ENCODE measurements around the gene DEGS2.
"Not testable (repeated sequence)": the region's sequence is repeated elsewhere in the genome, so short reads cannot be mapped to it uniquely, and the experiment has no call there.

The DEGS2 gene

DNA sequence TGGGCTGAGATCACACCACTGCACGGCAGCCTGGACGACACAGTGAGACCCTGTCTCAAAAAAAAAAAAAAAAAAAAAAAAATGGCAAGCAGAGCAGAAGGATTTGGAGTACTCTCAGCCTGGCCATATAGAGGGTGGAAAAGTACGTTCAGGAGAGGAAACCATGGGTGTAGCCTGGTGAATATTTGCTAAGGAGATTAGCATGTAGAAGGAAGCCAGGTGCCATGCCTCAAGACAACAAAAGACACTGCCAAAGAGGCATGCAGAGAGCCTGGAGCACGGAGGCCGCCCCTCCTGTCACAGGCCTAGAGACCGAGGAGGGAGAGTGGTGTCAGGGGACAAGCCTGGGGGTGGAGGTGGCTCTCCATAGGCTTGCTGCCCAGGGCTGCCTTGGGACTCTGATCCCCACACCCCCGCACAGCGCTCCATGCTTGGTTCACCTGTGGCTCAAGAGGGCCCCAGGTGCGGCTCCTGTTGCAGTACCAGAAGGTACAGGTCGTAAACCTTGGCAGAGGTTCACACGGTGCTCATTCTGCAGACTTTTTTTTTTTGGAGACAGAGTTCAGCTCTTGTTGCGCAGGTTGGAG lies 27.9 kb upstream of the DEGS2 start:
- peaks cover 2% of the 10 kb centered on the region for H3K4me1 ChIP-seq (ENCODE audit: control insufficient read depth, insufficient read depth, low read length)
- no peaks in the 10 kb centered on the region for H3K9me3 ChIP-seq (ENCODE audit: control insufficient read depth, insufficient read depth, low read depth, low read length)
- H3K36me3 ChIP-seq (ENCODE audit: control insufficient read depth in 2 of 2, insufficient read depth in 1 of 2, low read length in 2 of 2) = no peaks in the 10 kb centered on the region
- H3K4me3 ChIP-seq (ENCODE audit: low read depth, low read length) = no peak overlapping the region
- ChIA-PET CTCF (no interaction called here), POLR2A (no interaction called here)
- no peak overlapping the region for H3K27ac ChIP-seq (ENCODE audit: extremely low read depth, low read depth, low read length)
- no peak for TF ChIP-seq ZNF174 (tag by site-specific recombination; IDR thresholded peaks at IDR 0.05)
- TF ChIP-seq ZNF473 (tag by site-specific recombination; IDR thresholded peaks at IDR 0.05) = no peak
- no peak for TF ChIP-seq ZNF366 (tag by site-specific recombination; conservative IDR thresholded peaks at IDR 0.05)
- no peak for TF ChIP-seq ZFP3 (tag by site-specific recombination; IDR thresholded peaks at IDR 0.05; ENCODE audit: low read depth)
- TF ChIP-seq, protein P1, sequence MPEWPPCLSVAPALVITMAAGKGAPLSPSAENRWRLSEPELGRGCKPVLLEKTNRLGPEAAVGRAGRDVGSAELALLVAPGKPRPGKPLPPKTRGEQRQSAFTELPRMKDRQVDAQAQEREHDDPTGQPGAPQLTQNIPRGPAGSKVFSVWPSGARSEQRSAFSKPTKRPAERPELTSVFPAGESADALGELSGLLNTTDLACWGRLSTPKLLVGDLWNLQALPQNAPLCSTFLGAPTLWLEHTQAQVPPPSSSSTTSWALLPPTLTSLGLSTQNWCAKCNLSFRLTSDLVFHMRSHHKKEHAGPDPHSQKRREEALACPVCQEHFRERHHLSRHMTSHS (tag by site-specific recombination; IDR thresholded peaks at IDR 0.05) = no peak
- TF ChIP-seq ZNF621 (tag by site-specific recombination; IDR thresholded peaks at IDR 0.05) = no peak
- no peak for TF ChIP-seq ZBTB49 (tag by site-specific recombination; IDR thresholded peaks at IDR 0.05; ENCODE audit: low read depth)
- TF ChIP-seq ZNF747 (tag by site-specific recombination; IDR thresholded peaks at IDR 0.05) = no peak
- no peak for TF ChIP-seq ZNF670 (tag by site-specific recombination; IDR thresholded peaks at IDR 0.05; ENCODE audit: low read depth)
- no peak for TF ChIP-seq SALL2 (tag by site-specific recombination; IDR thresholded peaks at IDR 0.05; ENCODE audit: borderline replicate concordance)
- no peak for TF ChIP-seq ZBTB1 (tag by site-specific recombination; IDR thresholded peaks at IDR 0.05)
- no peak for TF ChIP-seq MZF1 (tag by site-specific recombination; IDR thresholded peaks at IDR 0.05; ENCODE audit: borderline replicate concordance)
- no peak for TF ChIP-seq ZBTB21 (tag by site-specific recombination; IDR thresholded peaks at IDR 0.05)

- H3K27ac ChIP-seq (ENCODE audit: extremely low read depth, low read depth, low read length); H3K4me3 ChIP-seq (ENCODE audit: low read depth, low read length); H3K4me1 ChIP-seq (ENCODE audit: control insufficient read depth, insufficient read depth, low read length); POLR2A ChIA-PET; H3K36me3 ChIP-seq (ENCODE audit: control insufficient read depth in 2 of 2, insufficient read depth in 1 of 2, low read length in 2 of 2); CTCF ChIA-PET; H3K9me3 ChIP-seq (ENCODE audit: control insufficient read depth, insufficient read depth, low read depth, low read length): not testable (repeated sequence)
- TF ChIP-seq GLIS1 (tag by site-specific recombination; IDR thresholded peaks at IDR 0.05) (peak; percentile 97), ZBTB17 (tag by site-specific recombination; IDR thresholded peaks at IDR 0.05) (peak; percentile 51; the same call in 1 of the 2 replicates), ZIC2 (tag by site-specific recombination; IDR thresholded peaks at IDR 0.05) (peak; percentile 66)
Observed at GRCh38 chr14:100181876-100182551, 22.6 kb upstream of the DEGS2 start.

GRCh38 chr14:100180671-100181070 lies 21.2 kb upstream of the DEGS2 start:
- CTCF ChIA-PET = interaction anchor here (2.0 kb wide), 1 partner anchor 12 kb away, joined by 8 read pairs; no protein-coding TSS in a partner anchor
- not testable (repeated sequence) for H3K27ac ChIP-seq (ENCODE audit: extremely low read depth, low read depth, low read length)

More at GRCh38 chr14:100180671-100181070, 21.2 kb upstream of the DEGS2 start:
- H3K4me1 ChIP-seq (ENCODE audit: control insufficient read depth, insufficient read depth, low read length); H3K4me3 ChIP-seq (ENCODE audit: low read depth, low read length); H3K36me3 ChIP-seq (ENCODE audit: control insufficient read depth in 2 of 2, insufficient read depth in 1 of 2, low read length in 2 of 2); POLR2A ChIA-PET; H3K9me3 ChIP-seq (ENCODE audit: control insufficient read depth, insufficient read depth, low read depth, low read length): not testable (repeated sequence)

Measured in HEK293 (cell line).